SK-N-SH (cell line): ENCODE data around the gene ZNF239. TPM values are rescaled to one million over a fixed set of nuclear protein-coding genes. Genes with fewer than 3 reads are reported as not detected.

Source experiments
- CTCF ChIA-PET: fragments of 300-600, 350-600 bp; formaldehyde crosslinking; extraction: SDS; loops from one replicate; lab custom pipeline; 2021; lab: Yijun Ruan, JAX
- POLR2A ChIA-PET: fragments of 350-600 bp; sonication (Branson Sonifier 250); formaldehyde crosslinking; extraction: SDS; loops from one replicate; lab custom pipeline; 2020; ENCODE audit warnings: antibody characterized with exemption, inconsistent platforms; lab: Yijun Ruan, JAX
- DNase-seq: peaks from one replicate; pipeline ENCODE4 v3.0.0; 2012
- H2AFZ ChIP-seq: fragments of 200-600 bp; sonication (generic); 2 replicates; pipeline ENCODE4 v1.8.1; 2016; ENCODE audit warnings: antibody characterized with exemption, mild to moderate bottlenecking, low read depth
- H3F3A ChIP-seq: fragments of 200-600 bp; sonication (generic); replicated peaks from 2 replicates; pipeline ENCODE3; 2016; ENCODE audit warnings: antibody characterized with exemption, mild to moderate bottlenecking; ENCODE audit not compliant: insufficient read depth
- H3K27ac ChIP-seq, 2 experiments: fragments of 200-500 bp in 1 of 2; fragments of 200-600 bp in 1 of 2; sonication (Bioruptor generic) in 1 of 2; sonication (generic), shearing (Covaris generic) in 1 of 2; 2 replicates each; pipeline versions ENCODE4 v1.5.1 to v1.6.1; 2014 to 2016; ENCODE audit warnings: low read depth in 2 of 2, inconsistent platforms in 1 of 2, low read length in 1 of 2, mild to moderate bottlenecking in 1 of 2, mixed read lengths in 1 of 2
- H3K27me3 ChIP-seq: fragments of 200-600 bp; sonication (generic), shearing (Covaris generic); 2 replicates; pipeline ENCODE4 v1.6.1; 2016; ENCODE audit warnings: mixed run types; ENCODE audit not compliant: insufficient read depth
- H3K36me3 ChIP-seq, 2 experiments: fragments of 200-500 bp in 1 of 2; fragments of 200-600 bp in 1 of 2; sonication (Bioruptor generic) in 1 of 2; sonication (generic) in 1 of 2; replicated peaks in 1 of 2; 2 replicates each; pipeline versions ENCODE3 to v1.5.1; 2014 to 2016; ENCODE audit warnings: low read length in 1 of 2, mild to moderate bottlenecking in 1 of 2; ENCODE audit not compliant: insufficient read depth in 2 of 2, control insufficient read depth in 1 of 2
- H3K4me1 ChIP-seq, 2 experiments: fragments of 200-500 bp in 1 of 2; fragments of 200-600 bp in 1 of 2; sonication (Bioruptor generic) in 1 of 2; sonication (generic), shearing (Covaris generic) in 1 of 2; 2 replicates each; pipeline versions ENCODE4 v1.5.1 to v1.6.1; 2014 to 2016; ENCODE audit warnings: low read depth in 1 of 2, low read length in 1 of 2, mixed run types in 1 of 2; ENCODE audit not compliant: insufficient read depth in 2 of 2, control insufficient read depth in 1 of 2
- H3K4me2 ChIP-seq: fragments of 200-600 bp; sonication (generic), shearing (Covaris generic); 2 replicates; pipeline ENCODE4 v1.6.1; 2017; ENCODE audit warnings: mixed run types
- H3K4me3 ChIP-seq, 2 experiments: fragments of 200-500 bp in 1 of 2; fragments of 200-600 bp in 1 of 2; sonication (Bioruptor generic) in 1 of 2; sonication (generic), shearing (Covaris generic) in 1 of 2; 2 replicates each; pipeline versions ENCODE4 v1.5.1 to v1.8.1; 2014 to 2016; ENCODE audit warnings: low read depth in 2 of 2, inconsistent platforms in 1 of 2, low read length in 1 of 2, mild to moderate bottlenecking in 1 of 2, mixed read lengths in 1 of 2, moderate library complexity in 1 of 2
- H3K79me2 ChIP-seq: fragments of 200-600 bp; sonication (generic); 2 replicates; pipeline ENCODE4 v1.8.1; 2017; ENCODE audit warnings: mild to moderate bottlenecking; ENCODE audit not compliant: insufficient read depth
- H3K9ac ChIP-seq: fragments of 200-600 bp; sonication (generic); 2 replicates; pipeline ENCODE4 v1.6.1; 2017; ENCODE audit warnings: mixed run types
- H3K9me2 ChIP-seq: fragments of 200-600 bp; sonication (generic); 2 replicates; pipeline ENCODE4 v1.6.1; 2017; ENCODE audit warnings: mixed run types
- H3K9me3 ChIP-seq: fragments of 200-600 bp; sonication (generic); 2 replicates; pipeline ENCODE4 v1.6.1; 2017; ENCODE audit warnings: mixed run types, mild to moderate bottlenecking, moderate library complexity
- H4K20me1 ChIP-seq: fragments of 200-600 bp; sonication (generic); 2 replicates; pipeline ENCODE4 v1.6.1; 2017; ENCODE audit warnings: mild to moderate bottlenecking, mixed run types; ENCODE audit not compliant: insufficient read depth
- ELF1 ChIP-seq: IDR thresholded peaks from 2 replicates; pipeline ENCODE4 v1.4.0; 2012
- FOSL2 ChIP-seq: IDR thresholded peaks from 2 replicates; pipeline ENCODE4 v1.4.0; 2012; ENCODE audit warnings: low read depth, mild to moderate bottlenecking, moderate library complexity, borderline replicate concordance
- FOXJ3 ChIP-seq: sonication (generic); formaldehyde crosslinking; IDR thresholded peaks from 2 replicates; pipeline ENCODE4 v1.5.1; 2020; ENCODE audit warnings: mild to moderate bottlenecking, missing genetic modification reagents
- GABPA ChIP-seq: IDR thresholded peaks from 2 replicates; pipeline ENCODE4 v1.4.0; 2012; ENCODE audit warnings: low read depth, mild to moderate bottlenecking
- IRF3 ChIP-seq: fragments of 150-350 bp; IDR thresholded peaks from 2 replicates; pipeline ENCODE4 v1.6.1; 2016; ENCODE audit warnings: mild to moderate bottlenecking, low read depth, low read length
- MXI1 ChIP-seq: IDR thresholded peaks from 2 replicates; pipeline ENCODE4 v1.6.1; 2012; ENCODE audit warnings: mild to moderate bottlenecking, low read depth, low read length, improper control_type of control experiment
- NFIC ChIP-seq: IDR thresholded peaks from 2 replicates; pipeline ENCODE4 v1.4.0; 2012; ENCODE audit warnings: borderline replicate concordance
- NRF1 ChIP-seq: IDR thresholded peaks from 2 replicates; pipeline ENCODE4 v1.6.1; 2012; ENCODE audit warnings: low read depth, mild to moderate bottlenecking, low read length
- RAD21 ChIP-seq: IDR thresholded peaks from 2 replicates; pipeline ENCODE4 v1.6.1; 2012; ENCODE audit warnings: mild to moderate bottlenecking, low read length
- RCOR1 ChIP-seq: fragments of 150-350 bp; IDR thresholded peaks from 2 replicates; pipeline ENCODE4 v1.6.1; 2017; ENCODE audit warnings: antibody characterized with exemption, low read length
- REST ChIP-seq: IDR thresholded peaks from 2 replicates; pipeline ENCODE4 v1.6.1; 2012; ENCODE audit warnings: mild to moderate bottlenecking, low read depth, low read length, moderate library complexity
- RFX5 ChIP-seq: IDR thresholded peaks from 2 replicates; pipeline ENCODE4 v1.6.1; 2012; ENCODE audit warnings: mild to moderate bottlenecking, improper control_type of control experiment, low read length
- SIN3A ChIP-seq: IDR thresholded peaks from 2 replicates; pipeline ENCODE4 v1.6.1; 2012; ENCODE audit warnings: low read depth, mild to moderate bottlenecking, low read length, moderate library complexity, borderline replicate concordance
- YY1 ChIP-seq: IDR thresholded peaks from 2 replicates; pipeline ENCODE4 v1.4.0; 2012; ENCODE audit warnings: low read depth, mild to moderate bottlenecking
- WGBS: methylation state at CpG from one replicate; pipeline ENCODE4 v1.1.6; 2017; ENCODE audit warnings: low lambda C conversion rate; 5-methylcytosine and 5-hydroxymethylcytosine counted together
- polyA plus RNA-seq, 3 experiments: library from polyadenylated mRNA; depleted of rRNA; stranded (reverse); fragments of >200 nt; gene quantifications; 2 replicates each; pipeline ENCODE4 v1.2.3, GENCODE V29; 2012

ZNF239 gene
- polyA plus RNA-seq, 1 of the 3 experiments (the other 2 are of a cell fraction), result 11.4 TPM

GRCh38 chr10:43599333-43599732 is 24.9 kb upstream of the ZNF239 start:
- Histone ChIP-seq H3K9ac (no peak overlapping the region), H3F3A (no peaks in the 10 kb centered on the region), H2AFZ (no peak overlapping the region), H3K9me2 (no peaks in the 10 kb centered on the region), H3K27me3 (no peaks in the 10 kb centered on the region; the same call in 1 of the 2 replicates), H3K9me3 (no peaks in the 10 kb centered on the region), H3K36me3 (no peaks in the 10 kb centered on the region), H4K20me1 (no peaks in the 10 kb centered on the region), H3K79me2 (no peaks in the 10 kb centered on the region), H3K4me3 (no peak overlapping the region), H3K4me1 (peaks cover 0 to 4% of the 10 kb centered on the region in 2 experiments; a peak in 1 of 4 replicates), H3K27ac (no peak overlapping the region), H3K4me2 (no peak overlapping the region)
- CTCF ChIA-PET, result no interaction called here
- TF ChIP-seq MXI1 (no peak), RCOR1 (no peak), NFIC (no peak), RFX5 (no peak), IRF3 (no peak), YY1 (no peak), FOXJ3 (CRISPR knock-in tag) (no peak), SIN3A (no peak), NRF1 (no peak), REST (no peak), FOSL2 (no peak)
- WGBS, result 39% methylated on average over 2 of the region's 2 CpGs
- POLR2A ChIA-PET, result no interaction called here
- no peak for DNase-seq

- no peaks in the 10 kb centered on the region for H3K36me3 ChIP-seq
- no peaks in the 10 kb centered on the region for H3K79me2 ChIP-seq
- TF ChIP-seq GABPA (no peak), RAD21 (no peak), FOXJ3 (CRISPR knock-in tag) (no peak), NFIC (peak; percentile 29; the same call in 1 of the 2 replicates), ELF1 (no peak)
- TF ChIP-seq, all 33 proteins: peak for 1
- H3K9ac ChIP-seq, result no peak overlapping the region
- ChIA-PET POLR2A (no interaction called here), CTCF (no interaction called here)
- H4K20me1 ChIP-seq, result no peaks in the 10 kb centered on the region
- H3K27me3 ChIP-seq, result no peaks in the 10 kb centered on the region; the same call in 1 of the 2 replicates
- H3K4me1 ChIP-seq, result peaks cover 0 to 4% of the 10 kb centered on the region in 2 experiments; a peak in 1 of 4 replicates
- H3K4me2 ChIP-seq, result no peak overlapping the region
- no peaks in the 10 kb centered on the region for H3K9me2 ChIP-seq
- no peaks in the 10 kb centered on the region for H3K9me3 ChIP-seq
- H2AFZ ChIP-seq, result no peak overlapping the region
- no peak for DNase-seq
- H3F3A ChIP-seq, result no peaks in the 10 kb centered on the region
- WGBS, result 18% methylated on average over 2 of the region's 2 CpGs
- H3K4me3 ChIP-seq, result no peak overlapping the region
- no peak overlapping the region for H3K27ac ChIP-seq
These were observed 24.0 kb upstream of the ZNF239 start for GRCh38 chr10:43598446-43598845.
